Adrenal gland (tissue), 12 donors: ENCODE results near the gene EXT2. TPM values are rescaled to one million over a fixed set of nuclear protein-coding genes. Genes with fewer than 3 reads are reported as not detected.

Experiments
- DNase-seq, 7 donors: peaks; one replicate each; pipeline ENCODE4 v3.0.0-alpha.2; 2019 to 2020
- H3K27ac ChIP-seq, 5 donors: fragments of 200-600 bp; sonication (generic) in 4 of 5; 1 replicate in 3 of 5; 2 replicates in 2 of 5; pipeline versions ENCODE4 v1.5.1 to v1.8.0; 2016 to 2020; ENCODE audit warnings: mild to moderate bottlenecking in 1 of 5
- H3K27me3 ChIP-seq: fragments of 200-600 bp; 2 replicates; pipeline ENCODE4 v1.8.0; 2021
- H3K36me3 ChIP-seq, 2 donors: fragments of 200-600 bp; replicated peaks in 1 of 2; 1 replicate in 1 of 2; 2 replicates in 1 of 2; pipeline versions ENCODE4 v1.5.1 to v1.8.0; 2018 to 2022
- H3K4me1 ChIP-seq, 2 donors: fragments of 200-600 bp; replicated peaks in 1 of 2; 1 replicate in 1 of 2; 2 replicates in 1 of 2; pipeline versions ENCODE4 v1.5.1 to v1.8.0; 2018 to 2021
- H3K4me3 ChIP-seq, 4 donors: fragments of 200-600 bp; sonication (generic) in 3 of 4; one replicate each; pipeline ENCODE4 v1.5.1; 2016 to 2018
- H3K9me3 ChIP-seq, 3 donors: fragments of 200-600 bp; sonication (generic) in 1 of 3; replicated peaks in 1 of 3; 1 replicate in 2 of 3; 2 replicates in 1 of 3; pipeline versions ENCODE4 v1.5.1 to v1.8.0; 2016 to 2021
- POLR2A ChIP-seq, 2 donors: fragments of 450-650 bp; IDR thresholded peaks; one replicate each; pipeline ENCODE4 v1.6.1; 2017; ENCODE audit warnings: antibody characterized with exemption in 2 of 2, mild to moderate bottlenecking in 2 of 2, moderate library complexity in 1 of 2
- WGBS, 4 donors: extraction: QIAGEN DNeasy Blood & Tissue Kit in 2 of 4; methylation state at CpG; one replicate each; pipeline versions ENCODE4 v1.1.5 to v1.1.7; 2013 to 2017; 5-methylcytosine and 5-hydroxymethylcytosine counted together
- intact Hi-C, 2 donors: fragments of 100-400 bp; cut with DNase I; formaldehyde crosslinking; loops; one replicate each; pipeline versions ENCODE4 v1.14.1 to v1.15.0; 2022 to 2023
- polyA plus RNA-seq, 3 donors: library from polyadenylated mRNA; stranded (reverse); fragments of 200-250 nt in 2 of 3; fragments of 350-450 nt in 1 of 3; fragmentation: Illumina TruSeq in 1 of 3; extraction: RNeasy Lipid Tissue Mini Kit (QIAGEN cat#74804) in 1 of 3; gene quantifications; one replicate each; pipeline ENCODE4 v1.2.3, GENCODE V29; 2013 to 2014
- total RNA-seq, 9 donors: library from RNA; depleted of rRNA in 4 of 9; stranded (reverse); fragments of >200 nt in 4 of 9; fragments of 120-200 nt in 1 of 9; fragmentation: NEBNext Ultra II Directional in 1 of 9; extraction: Animal tissue kit (Norgen Biotek cat#: 25700) in 1 of 9; gene quantifications; one replicate each; pipeline versions ENCODE4 v1.1.0 to v1.2.4, GENCODE V29; 2013 to 2023
- TF ChIP-seq, protein P1 (sequence below), 6 experiments: fragments of 450-650 bp in 4 of 6; fragments of 200-600 bp in 2 of 6; sonication (generic) in 1 of 6; IDR thresholded peaks; 1 replicate in 5 of 6; 2 replicates in 1 of 6; pipeline versions ENCODE4 v1.5.1 to v1.8.0; 2016 to 2021; ENCODE audit warnings: antibody characterized with exemption in 6 of 6, mild to moderate bottlenecking in 2 of 6, moderate library complexity in 1 of 6
- donor health status: healthy with polysubstance abuse.
- donor health status: Bipolar disorder and iron deficiency.
- donor health status: DM: yes; HTN: yes; CAD: no.
- donor health status: DM: no; HTN: no; CAD: no.
- donor health status: DM: no; HTN: no; CAD: no.
- donor health status: DM: yes; HTN: yes; CAD: no.

The EXT2 gene
- total and polyA plus RNA-seq, 12 donors, result 28.7 to 89.3 (median 46.3) TPM

DNA sequence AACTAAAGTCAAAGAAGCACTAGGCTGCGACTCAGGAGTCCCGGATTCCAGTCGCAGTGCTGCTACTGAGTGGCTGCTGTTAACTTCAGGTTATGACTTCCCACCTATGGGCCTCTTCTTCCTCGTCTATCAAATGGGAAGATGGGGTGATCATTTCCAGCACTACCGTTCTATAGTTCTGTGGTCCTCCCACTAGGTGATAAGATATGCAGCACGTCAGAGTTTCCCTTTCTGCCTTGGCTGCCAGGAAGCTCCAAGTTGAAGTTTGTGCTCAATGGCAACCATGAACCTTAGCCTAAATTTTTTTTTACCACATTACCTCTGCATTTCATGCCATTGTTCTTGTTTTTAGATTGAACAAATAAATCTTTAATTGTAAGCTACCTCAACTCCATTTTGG lies 175.8 kb downstream of the EXT2 start:
- WGBS, 4 donors, result 88 to 90% (median 89%) methylated on average over 6 of the region's 6 CpGs
- Histone ChIP-seq H3K9me3 (no peaks in the 10 kb centered on the region), H3K4me1 (no peaks in the 10 kb centered on the region), H3K36me3 (no peaks in the 10 kb centered on the region), H3K4me3 (no peak overlapping the region), H3K27me3 (no peaks in the 10 kb centered on the region), H3K27ac (no peak overlapping the region)
- TF ChIP-seq, protein P1, sequence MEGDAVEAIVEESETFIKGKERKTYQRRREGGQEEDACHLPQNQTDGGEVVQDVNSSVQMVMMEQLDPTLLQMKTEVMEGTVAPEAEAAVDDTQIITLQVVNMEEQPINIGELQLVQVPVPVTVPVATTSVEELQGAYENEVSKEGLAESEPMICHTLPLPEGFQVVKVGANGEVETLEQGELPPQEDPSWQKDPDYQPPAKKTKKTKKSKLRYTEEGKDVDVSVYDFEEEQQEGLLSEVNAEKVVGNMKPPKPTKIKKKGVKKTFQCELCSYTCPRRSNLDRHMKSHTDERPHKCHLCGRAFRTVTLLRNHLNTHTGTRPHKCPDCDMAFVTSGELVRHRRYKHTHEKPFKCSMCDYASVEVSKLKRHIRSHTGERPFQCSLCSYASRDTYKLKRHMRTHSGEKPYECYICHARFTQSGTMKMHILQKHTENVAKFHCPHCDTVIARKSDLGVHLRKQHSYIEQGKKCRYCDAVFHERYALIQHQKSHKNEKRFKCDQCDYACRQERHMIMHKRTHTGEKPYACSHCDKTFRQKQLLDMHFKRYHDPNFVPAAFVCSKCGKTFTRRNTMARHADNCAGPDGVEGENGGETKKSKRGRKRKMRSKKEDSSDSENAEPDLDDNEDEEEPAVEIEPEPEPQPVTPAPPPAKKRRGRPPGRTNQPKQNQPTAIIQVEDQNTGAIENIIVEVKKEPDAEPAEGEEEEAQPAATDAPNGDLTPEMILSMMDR (IDR thresholded peaks at IDR 0.05), result no peak
- TF ChIP-seq POLR2A (IDR thresholded peaks at IDR 0.05), result no peak
- intact Hi-C loops, result no loop called here
- DNase-seq, result no peak

DNA sequence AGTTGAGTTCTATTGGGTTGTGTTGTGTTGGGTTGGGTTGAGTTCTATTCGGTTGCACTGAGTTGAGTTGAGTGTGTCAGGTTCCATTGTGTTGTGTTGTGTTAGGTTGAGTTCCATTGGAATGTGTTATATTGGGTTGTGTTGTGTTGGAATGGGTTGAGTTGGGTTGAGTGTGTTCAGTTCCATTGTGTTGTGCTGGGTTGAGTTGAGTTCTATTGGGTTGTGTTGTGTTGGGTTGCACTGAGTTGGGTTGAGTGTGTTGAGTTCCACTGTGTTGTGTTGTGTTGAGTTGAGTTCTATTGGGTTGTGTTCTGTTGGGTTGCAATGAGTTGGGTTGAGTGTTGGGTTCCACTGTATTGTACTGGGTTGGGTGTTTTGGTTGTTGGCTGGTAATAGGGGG lies 178.9 kb downstream of the EXT2 start:
- H3K27me3 ChIP-seq, result no peaks in the 10 kb centered on the region
- no peaks in the 10 kb centered on the region for H3K36me3 ChIP-seq
- no peak overlapping the region for H3K4me3 ChIP-seq
- H3K27ac ChIP-seq, result no peak overlapping the region
- TF ChIP-seq POLR2A (IDR thresholded peaks at IDR 0.05), result no peak
- TF ChIP-seq, protein P1 (IDR thresholded peaks at IDR 0.05), result no peak
- 67 to 82% (median 74%) methylated on average over 1 of the region's 1 CpG for WGBS, 4 donors
- intact Hi-C loops, result no loop called here
- H3K4me1 ChIP-seq, result no peaks in the 10 kb centered on the region
- no peak for DNase-seq
- H3K9me3 ChIP-seq, result no peaks in the 10 kb centered on the region

DNA sequence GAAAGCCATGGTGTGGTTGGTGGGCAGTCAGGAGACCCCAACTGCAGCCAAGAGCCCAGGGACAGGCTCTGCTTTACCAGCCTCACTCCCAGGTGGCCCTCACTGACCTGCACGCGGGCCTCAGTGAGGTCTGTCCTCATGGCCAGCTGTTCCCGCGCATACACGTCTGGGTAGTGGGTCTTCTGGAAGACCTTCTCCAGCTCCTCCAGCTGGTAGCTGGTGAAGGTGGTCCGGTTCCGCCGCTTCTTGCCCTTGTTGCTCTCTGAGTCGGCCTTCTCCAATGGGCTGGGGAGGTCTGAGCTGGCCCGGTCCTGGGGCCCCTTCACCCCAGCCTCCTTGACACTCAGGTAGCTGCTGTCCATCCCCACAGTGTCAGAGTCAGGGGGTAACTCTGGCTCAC lies 179.8 kb downstream of the EXT2 start:
- H3K4me3 ChIP-seq, result no peak overlapping the region
- H3K27ac ChIP-seq, result no peak overlapping the region
- 91 to 97% (median 96%) methylated on average over 9 to 10 of the region's 10 CpGs for WGBS, 4 donors
- no peaks in the 10 kb centered on the region for H3K27me3 ChIP-seq
- H3K9me3 ChIP-seq, result no peaks in the 10 kb centered on the region
- TF ChIP-seq POLR2A (IDR thresholded peaks at IDR 0.05), result no peak
- TF ChIP-seq, protein P1 (IDR thresholded peaks at IDR 0.05), result no peak
- intact Hi-C loops, result no loop called here
- no peaks in the 10 kb centered on the region for H3K4me1 ChIP-seq
- no peaks in the 10 kb centered on the region for H3K36me3 ChIP-seq
- no peak for DNase-seq

DNA sequence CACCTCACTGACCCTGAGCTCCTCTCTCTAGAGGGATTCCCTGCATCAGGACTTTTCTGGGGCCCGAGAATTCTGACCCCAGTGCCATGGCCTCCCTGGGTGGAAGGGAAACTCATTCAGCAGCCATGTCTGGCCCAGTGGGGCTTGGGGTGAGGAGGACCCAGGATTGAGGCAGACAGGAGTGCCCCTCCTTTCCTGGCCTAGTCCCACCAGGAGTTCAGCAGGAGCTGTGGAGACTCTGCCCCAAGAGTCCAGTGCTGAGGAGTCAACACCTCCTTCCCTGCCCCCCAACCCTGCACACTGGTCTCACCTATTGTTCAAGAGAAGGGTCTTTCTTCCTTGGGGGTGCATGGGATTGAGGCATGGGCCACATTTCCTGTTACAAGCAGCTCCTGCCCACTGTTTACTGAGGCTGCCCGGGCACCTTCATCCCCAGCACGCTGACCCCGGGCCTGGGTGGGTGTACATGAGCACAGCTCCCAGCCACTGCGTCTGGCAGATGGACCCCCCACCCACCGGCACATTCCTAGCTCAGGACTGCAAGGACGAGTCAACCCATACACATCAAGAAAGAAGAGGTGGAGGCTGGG lies 180.6 kb downstream of the EXT2 start:
- DNase-seq, result no peak
- Histone ChIP-seq H3K27me3 (no peaks in the 10 kb centered on the region), H3K9me3 (no peaks in the 10 kb centered on the region), H3K36me3 (no peaks in the 10 kb centered on the region), H3K4me1 (no peaks in the 10 kb centered on the region), H3K27ac (no peak overlapping the region), H3K4me3 (no peak overlapping the region)
- whole genome bisulfite sequencing, 4 donors, result 81 to 85% (median 83%) methylated on average over 5 to 7 of the region's 7 CpGs
- TF ChIP-seq, protein P1 (IDR thresholded peaks at IDR 0.05), result no peak
- TF ChIP-seq POLR2A (IDR thresholded peaks at IDR 0.05), result no peak
- intact Hi-C loops, result no loop called here
